HEK293T (cell line): ENCODE data around the gene LGR6.

ENCODE experiments used
- SP1 ChIP-seq: fragments of 450-650 bp; IDR thresholded peaks from 2 replicates; pipeline ENCODE4 v1.6.1; 2017
- SUZ12 ChIP-seq: fragments of 450-650 bp; IDR thresholded peaks from 2 replicates; pipeline ENCODE4 v1.6.1; 2016; ENCODE audit warnings: mild to moderate bottlenecking
- TARDBP ChIP-seq: fragments of 450-650 bp; IDR thresholded peaks from 2 replicates; pipeline ENCODE4 v1.6.1; 2016

GRCh38 chr1:202264726-202265125 is 71.1 kb downstream of the LGR6 start:
- TF ChIP-seq SUZ12 (no peak), SP1 (no peak), TARDBP (no peak)
